Naive thymus-derived CD8-positive, alpha-beta T cell (primary cell): Measurements from ENCODE around the gene EXOC3L2. TPM values are rescaled to one million over a fixed set of nuclear protein-coding genes. Genes with fewer than 3 reads are reported as not detected.
"Not testable (repeated sequence)": the region's sequence is repeated elsewhere in the genome, so short reads cannot be mapped to it uniquely, and the experiment has no call there.

Experiments
- ATAC-seq, 2 donors: fragments of 150-1000 bp; cut with Tn5 transposase in 1 of 2; sonication (Bioruptor Pico), chemical (Tn5 transposase) in 1 of 2; 1 replicate in 1 of 2; 2 replicates in 1 of 2; pipeline ENCODE4 v1.10.0; 2021; ENCODE audit warnings: mild to moderate bottlenecking in 2 of 2, moderate library complexity in 2 of 2
- POLR2A ChIA-PET: fragments of 350-600 bp; sonication (Branson Sonifier 250); formaldehyde crosslinking; loops from one replicate; lab custom pipeline; 2021; ENCODE audit warnings: antibody characterized with exemption; lab: Charles Lee
- DNase-seq, 10 donors: peaks; one replicate each; pipeline versions ENCODE4 v3.0.0 to v3.0.0-alpha.2; 2020 to 2022
- H3K27ac Mint-ChIP-seq, 10 donors: one replicate each; pipeline ENCODE4 v1.8.0; 2020 to 2022; ENCODE audit warnings: mild to moderate bottlenecking in 10 of 10, mixed read lengths in 10 of 10, moderate library complexity in 4 of 10, inconsistent platforms in 1 of 10
- H3K27me3 Mint-ChIP-seq, 5 donors: one replicate each; pipeline ENCODE4 v1.8.0; 2021 to 2022; ENCODE audit warnings: mixed read lengths in 5 of 5
- H3K36me3 Mint-ChIP-seq, 3 donors: one replicate each; pipeline ENCODE4 v1.8.0; 2020 to 2022; ENCODE audit warnings: mixed read lengths in 3 of 3, mild to moderate bottlenecking in 2 of 3, inconsistent platforms in 1 of 3
- H3K4me1 Mint-ChIP-seq, 4 donors: one replicate each; pipeline ENCODE4 v1.8.0; 2021 to 2022; ENCODE audit warnings: mixed read lengths in 4 of 4
- H3K4me3 Mint-ChIP-seq, 10 donors: one replicate each; pipeline ENCODE4 v1.8.0; 2020 to 2022; ENCODE audit warnings: mild to moderate bottlenecking in 10 of 10, mixed read lengths in 10 of 10, moderate library complexity in 6 of 10, inconsistent platforms in 1 of 10
- H3K9me3 Mint-ChIP-seq, 9 donors: one replicate each; pipeline ENCODE4 v1.8.0; 2020 to 2022; ENCODE audit warnings: mixed read lengths in 9 of 9, mild to moderate bottlenecking in 3 of 9, inconsistent platforms in 1 of 9, moderate library complexity in 1 of 9
- polyA plus RNA-seq, 3 donors: library from polyadenylated mRNA; unstranded; fragments of 300-500 nt; fragmentation: Illumina TruSeq; gene quantifications; one replicate each; pipeline ENCODE4 v1.2.3, GENCODE V29; 2021
- total RNA-seq, 8 experiments: library from RNA in 2 of 8; stranded (reverse) in 2 of 8; gene quantifications; one replicate each; pipeline ENCODE4 v1.2.3 and lab custom pipeline; 2021 to 2026

Gene EXOC3L2
- total and polyA plus RNA-seq, 5 experiments from 2014 or later, result not detected

- Mint-ChIP-seq H3K9me3 (no peaks in the 10 kb centered on the region), H3K4me3 (no peak overlapping the region), H3K27ac (no peak overlapping the region), H3K4me1 (peaks cover 0 to 9% (median 5%) of the 10 kb centered on the region in 4 donors), H3K36me3 (no peaks in the 10 kb centered on the region), H3K27me3 (peaks cover 26 to 57% (median 49%) of the 10 kb centered on the region in 5 donors)
- ATAC-seq (no peak), DNase-seq (no peak)
- POLR2A ChIA-PET, result no interaction called here
These were observed 10.9 kb downstream of the EXOC3L2 start for GRCh38 chr19:45234089-45234869.

DNA sequence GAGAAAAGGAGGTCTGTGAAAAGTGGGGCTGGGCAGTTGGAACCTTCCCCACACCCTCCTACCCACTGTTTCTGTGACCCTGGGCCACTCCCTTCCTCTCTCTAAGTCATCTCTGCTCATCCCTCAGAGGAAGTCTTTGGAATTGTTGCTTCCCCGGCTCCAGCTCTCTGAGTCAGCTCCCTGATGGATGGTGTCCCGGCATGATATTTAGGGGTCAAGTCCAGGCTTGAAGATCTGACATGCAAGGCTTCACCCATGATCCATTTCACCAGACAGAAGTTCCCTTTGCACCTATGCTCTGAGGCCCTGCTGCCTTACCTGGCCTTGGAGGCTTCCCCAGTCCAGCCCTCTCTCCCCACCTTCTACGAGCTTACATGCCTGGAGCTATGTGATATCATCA lies 13.3 kb downstream of the EXOC3L2 start:
- ATAC-seq, result no peak

DNA sequence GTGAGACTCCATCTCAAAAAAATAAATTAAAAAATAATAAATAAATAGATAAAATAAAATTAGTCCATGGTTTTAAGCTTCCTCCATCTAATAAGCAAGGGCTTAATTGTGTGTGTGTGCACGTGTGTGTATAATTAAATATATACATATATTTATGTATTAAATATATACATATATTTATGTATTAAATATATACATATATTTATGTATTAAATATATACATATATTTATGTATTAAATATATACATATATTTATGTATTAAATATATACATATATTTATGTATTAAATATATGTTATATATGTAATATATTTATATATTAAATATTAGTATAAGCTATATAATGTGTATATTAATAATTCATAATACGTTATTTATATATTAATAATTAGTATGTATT lies 16.2 kb downstream of the EXOC3L2 start:
- not testable (repeated sequence) for ATAC-seq

More for the DNA sequence above, 13.3 kb downstream of the EXOC3L2 start:
- Mint-ChIP-seq H3K27me3 (peaks cover 21 to 57% (median 38%) of the 10 kb centered on the region in 5 donors), H3K4me1 (peaks cover 0 to 9% (median 5%) of the 10 kb centered on the region in 4 donors), H3K36me3 (no peaks in the 10 kb centered on the region), H3K9me3 (no peaks in the 10 kb centered on the region), H3K4me3 (no peak overlapping the region), H3K27ac (no peak overlapping the region)
- POLR2A ChIA-PET, result no interaction called here
- no peak for DNase-seq

GRCh38 chr19:45224645-45225044 lies 20.6 kb downstream of the EXOC3L2 start:
- no peaks in the 10 kb centered on the region for H3K4me1 Mint-ChIP-seq
- no peaks in the 10 kb centered on the region for H3K9me3 Mint-ChIP-seq
- DNase-seq (no peak), ATAC-seq (no peak)
- H3K4me3 Mint-ChIP-seq, result no peak overlapping the region
- peaks cover 14 to 50% (median 19%) of the 10 kb centered on the region in 5 donors for H3K27me3 Mint-ChIP-seq
- POLR2A ChIA-PET, result no interaction called here
- H3K27ac Mint-ChIP-seq, result no peak overlapping the region
- no peaks in the 10 kb centered on the region for H3K36me3 Mint-ChIP-seq

More for the DNA sequence above, 16.2 kb downstream of the EXOC3L2 start:
- H3K27me3 Mint-ChIP-seq, result peaks cover 16 to 36% (median 20%) of the 10 kb centered on the region in 5 donors
- H3K36me3 Mint-ChIP-seq, POLR2A ChIA-PET, H3K27ac Mint-ChIP-seq, H3K4me3 Mint-ChIP-seq, H3K9me3 Mint-ChIP-seq, DNase-seq, H3K4me1 Mint-ChIP-seq: not testable (repeated sequence)

GRCh38 chr19:45223879-45224278 lies 21.3 kb downstream of the EXOC3L2 start:
- POLR2A ChIA-PET, result no interaction called here
- no peak for DNase-seq
- Mint-ChIP-seq H3K4me1 (no peaks in the 10 kb centered on the region), H3K27me3 (peaks cover 15 to 54% (median 20%) of the 10 kb centered on the region in 5 donors), H3K27ac (no peak overlapping the region), H3K4me3 (no peak overlapping the region), H3K9me3 (no peaks in the 10 kb centered on the region), H3K36me3 (no peaks in the 10 kb centered on the region)
- ATAC-seq, result no peak

GRCh38 chr19:45222724-45223123 lies 22.5 kb downstream of the EXOC3L2 start:
- DNase-seq (no peak), ATAC-seq (no peak)
- H3K36me3 Mint-ChIP-seq, result no peaks in the 10 kb centered on the region
- H3K9me3 Mint-ChIP-seq, result no peaks in the 10 kb centered on the region
- peak overlapping the region in 1 of 10 donors; percentile 13 for H3K27ac Mint-ChIP-seq
- H3K4me3 Mint-ChIP-seq, result no peak overlapping the region
- peaks cover 20 to 57% (median 26%) of the 10 kb centered on the region in 5 donors for H3K27me3 Mint-ChIP-seq
- POLR2A ChIA-PET, result no interaction called here
- H3K4me1 Mint-ChIP-seq, result no peaks in the 10 kb centered on the region

GRCh38 chr19:45218911-45219743 lies 26.1 kb downstream of the EXOC3L2 start:
- ATAC-seq (no peak), DNase-seq (no peak)
- H3K36me3 Mint-ChIP-seq, result no peaks in the 10 kb centered on the region
- H3K27me3 Mint-ChIP-seq, result peaks cover 20 to 77% (median 37%) of the 10 kb centered on the region in 5 donors
- H3K9me3 Mint-ChIP-seq, result no peaks in the 10 kb centered on the region
- POLR2A ChIA-PET, result interaction anchor here (0.6 kb wide), 1 partner anchor 1036 kb away, joined by 4 read pairs; no protein-coding TSS in a partner anchor
- peaks cover 0 to 6% (median 3%) of the 10 kb centered on the region in 4 donors for H3K4me1 Mint-ChIP-seq
- H3K27ac Mint-ChIP-seq, result no peak overlapping the region
- H3K4me3 Mint-ChIP-seq, result no peak overlapping the region

- no peak overlapping the region for H3K4me3 Mint-ChIP-seq
- H3K36me3 Mint-ChIP-seq, result no peaks in the 10 kb centered on the region
- H3K9me3 Mint-ChIP-seq, result no peaks in the 10 kb centered on the region
- DNase-seq, result no peak
- no peak for ATAC-seq
- H3K4me1 Mint-ChIP-seq, result peaks cover 0 to 6% (median 3%) of the 10 kb centered on the region in 4 donors
- peaks cover 23 to 76% (median 40%) of the 10 kb centered on the region in 5 donors for H3K27me3 Mint-ChIP-seq
- no peak overlapping the region for H3K27ac Mint-ChIP-seq
- POLR2A ChIA-PET, result no interaction called here
These were observed 26.8 kb downstream of the EXOC3L2 start for GRCh38 chr19:45218426-45218825.

GRCh38 chr19:45217957-45218334 lies 27.3 kb downstream of the EXOC3L2 start:
- POLR2A ChIA-PET, result no interaction called here
- H3K27me3 Mint-ChIP-seq, result peaks cover 23 to 74% (median 39%) of the 10 kb centered on the region in 5 donors
- peaks cover 0 to 6% (median 3%) of the 10 kb centered on the region in 4 donors for H3K4me1 Mint-ChIP-seq
- no peak for ATAC-seq
- DNase-seq, result no peak
- no peaks in the 10 kb centered on the region for H3K9me3 Mint-ChIP-seq
- no peak overlapping the region for H3K27ac Mint-ChIP-seq
- no peaks in the 10 kb centered on the region for H3K36me3 Mint-ChIP-seq
- no peak overlapping the region for H3K4me3 Mint-ChIP-seq

DNA sequence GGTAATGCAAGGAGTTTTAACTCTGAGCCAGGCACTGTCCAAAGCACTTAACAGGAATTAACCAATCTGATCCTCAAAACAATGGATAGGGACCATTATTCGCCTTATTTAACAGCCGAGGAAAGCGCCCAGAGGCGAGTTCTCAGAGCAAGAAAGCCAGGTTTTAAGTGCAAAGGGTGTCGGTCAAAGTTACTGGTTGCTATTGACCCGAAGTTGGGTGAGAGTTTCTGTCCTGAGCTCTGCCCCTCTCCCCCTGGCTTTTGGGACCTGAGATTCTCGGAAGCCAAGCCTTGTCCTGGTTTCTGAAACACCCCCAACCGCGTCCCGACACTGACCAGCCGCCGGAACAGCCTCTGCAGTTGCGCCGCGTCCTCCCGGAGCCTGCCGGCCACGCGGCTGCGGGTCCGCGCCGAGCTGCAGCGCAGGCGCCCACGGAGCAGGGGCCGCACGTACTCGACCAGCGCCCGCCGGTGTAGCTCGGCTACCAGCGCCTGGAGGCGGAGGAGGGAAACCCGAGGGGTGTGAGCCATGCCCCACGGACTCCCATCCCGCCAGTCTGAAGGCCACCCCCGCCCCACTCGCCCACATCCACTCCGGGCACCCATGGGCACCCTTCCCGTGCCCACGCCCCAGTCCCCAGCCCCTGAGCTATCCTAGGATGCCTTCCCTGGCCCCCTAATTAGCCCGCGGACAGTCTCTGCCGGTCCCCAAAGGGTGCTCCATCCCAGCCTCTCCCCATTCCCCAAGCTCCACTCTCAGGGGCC lies 27.8 kb downstream of the EXOC3L2 start:
- H3K9me3 Mint-ChIP-seq, result no peaks in the 10 kb centered on the region
- POLR2A ChIA-PET, result interaction anchor here (0.6 kb wide), 1 partner anchor 47 kb away, joined by 3 read pairs; no protein-coding TSS in a partner anchor
- no peaks in the 10 kb centered on the region for H3K36me3 Mint-ChIP-seq
- ATAC-seq (no peak), DNase-seq (no peak)
- peaks cover 20 to 69% (median 33%) of the 10 kb centered on the region in 5 donors for H3K27me3 Mint-ChIP-seq
- no peak overlapping the region for H3K4me3 Mint-ChIP-seq
- peaks cover 0 to 6% (median 3%) of the 10 kb centered on the region in 4 donors for H3K4me1 Mint-ChIP-seq
- H3K27ac Mint-ChIP-seq, result no peak overlapping the region

DNA sequence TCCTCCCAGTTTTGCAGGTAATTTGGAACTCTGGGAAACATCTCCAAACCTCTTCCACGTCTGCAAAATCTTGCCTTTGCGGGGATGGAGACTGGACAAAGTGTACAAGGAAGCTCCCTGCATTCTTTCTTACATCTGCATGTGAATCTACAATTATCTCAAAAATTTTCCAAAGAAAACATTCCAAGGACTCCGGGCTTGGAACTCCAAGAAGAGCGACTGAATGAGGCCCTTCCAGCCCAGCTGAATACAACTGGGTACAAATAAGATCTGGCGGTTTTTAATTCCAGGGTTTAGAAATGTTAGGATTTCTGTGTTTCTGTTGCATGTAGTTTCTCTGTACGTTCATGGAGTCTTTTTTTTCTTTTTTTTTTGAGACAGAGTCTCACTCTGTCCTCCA lies 28.5 kb downstream of the EXOC3L2 start:
- Mint-ChIP-seq H3K9me3 (no peaks in the 10 kb centered on the region), H3K4me3 (no peak overlapping the region), H3K36me3 (no peaks in the 10 kb centered on the region), H3K27ac (no peak overlapping the region), H3K4me1 (peaks cover 0 to 6% (median 3%) of the 10 kb centered on the region in 4 donors), H3K27me3 (peaks cover 19 to 65% (median 31%) of the 10 kb centered on the region in 5 donors)
- no peak for ATAC-seq
- DNase-seq, result no peak
- POLR2A ChIA-PET, result no interaction called here

DNA sequence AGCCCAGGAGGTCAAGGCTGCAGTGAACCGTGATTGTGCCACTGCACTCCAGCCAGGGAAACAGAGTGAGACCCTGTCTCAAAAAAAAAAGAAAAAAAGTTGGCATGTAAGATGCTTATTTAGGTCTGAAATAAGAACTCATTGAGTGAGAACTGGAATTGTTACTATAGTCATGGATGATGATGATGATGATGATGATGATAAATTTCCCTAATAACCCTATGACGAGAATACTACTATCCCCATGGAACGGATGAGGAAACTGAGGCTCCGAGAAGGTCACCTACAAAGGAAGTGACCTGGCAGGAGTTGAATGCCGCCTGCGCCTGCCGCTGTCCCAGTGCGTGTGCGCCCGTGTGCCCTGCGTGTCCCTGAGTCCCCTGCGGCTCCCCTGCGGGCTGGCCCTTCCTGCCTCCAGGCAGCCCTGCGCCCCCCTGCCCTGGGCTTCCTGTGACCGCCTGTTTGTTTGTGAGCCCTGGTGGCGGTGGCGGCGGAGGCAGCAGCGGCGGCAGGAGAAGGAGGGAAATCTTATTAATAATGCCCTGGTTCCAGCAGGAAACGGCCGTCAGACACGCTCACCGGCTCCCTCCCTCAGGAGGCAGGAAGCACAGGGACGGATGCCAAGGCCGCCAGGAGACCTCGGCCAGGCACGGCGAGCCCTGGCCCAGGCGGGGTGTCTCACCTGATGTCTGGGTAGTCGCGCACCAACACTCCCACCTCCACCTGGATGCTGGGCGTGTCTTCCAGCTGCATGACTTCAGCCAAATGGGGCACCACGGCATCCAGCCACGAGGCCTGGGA lies 29.6 kb downstream of the EXOC3L2 start:
- ATAC-seq (no peak), DNase-seq (no peak)
- H3K9me3 Mint-ChIP-seq, result no peaks in the 10 kb centered on the region
- H3K4me3 Mint-ChIP-seq, result peak overlapping the region in 1 of 10 donors; percentile 36
- H3K36me3 Mint-ChIP-seq, result no peaks in the 10 kb centered on the region
- POLR2A ChIA-PET, result no interaction called here
- no peak overlapping the region for H3K27ac Mint-ChIP-seq
- peaks cover 18 to 67% (median 31%) of the 10 kb centered on the region in 5 donors for H3K27me3 Mint-ChIP-seq
- peaks cover 0 to 6% (median 3%) of the 10 kb centered on the region in 4 donors for H3K4me1 Mint-ChIP-seq
